Midbrain (tissue), 1 donor: ENCODE results near the gene UNCX.

ENCODE experiments used
- DNase-seq: peaks from one replicate; lab custom pipeline; 2025; lab: John Stamatoyannopoulos, UW

The UNCX gene

GRCh38 chr7:1243964-1244416, 11.3 kb downstream of the UNCX start:
- DNase-seq, result no peak

- DNase-seq, result no peak
These were observed 12.2 kb downstream of the UNCX start for GRCh38 chr7:1244700-1245523.

GRCh38 chr7:1245524-1246050, 12.9 kb downstream of the UNCX start:
- no peak for DNase-seq

DNA sequence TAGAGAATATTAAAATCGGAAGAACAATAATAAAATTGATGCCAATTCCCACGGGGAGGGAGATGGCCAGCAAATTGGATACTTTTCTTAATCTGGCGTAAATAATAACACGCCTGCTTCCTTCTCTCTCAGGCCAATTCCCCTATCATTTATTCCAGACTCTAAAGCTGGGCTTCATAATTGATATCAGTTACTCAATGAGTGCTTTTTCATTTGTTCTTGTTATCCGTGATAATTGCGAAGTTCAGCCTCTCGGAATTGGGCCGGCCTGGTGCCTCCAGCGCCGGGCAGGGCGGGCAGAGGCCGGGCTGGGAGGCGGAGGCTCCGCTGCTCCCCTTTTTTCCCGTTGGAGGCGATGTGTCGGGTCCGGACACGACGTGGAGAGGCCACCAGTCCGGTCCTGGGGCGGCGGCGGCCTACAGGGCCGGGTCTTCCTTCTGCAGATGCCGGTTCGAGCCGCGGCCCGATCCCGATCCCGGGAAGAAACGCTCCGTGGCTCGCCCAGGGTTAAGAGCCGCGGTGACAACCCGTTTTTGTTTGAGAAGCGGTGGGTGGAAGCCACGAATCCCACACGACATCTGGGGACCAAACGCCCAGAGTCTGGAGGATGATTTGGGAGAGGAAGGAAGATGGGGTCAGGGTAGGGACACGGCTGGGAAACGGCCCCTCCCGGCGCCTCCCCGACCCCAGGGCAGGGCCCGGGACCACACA, 13.6 kb downstream of the UNCX start:
- no peak for DNase-seq

DNA sequence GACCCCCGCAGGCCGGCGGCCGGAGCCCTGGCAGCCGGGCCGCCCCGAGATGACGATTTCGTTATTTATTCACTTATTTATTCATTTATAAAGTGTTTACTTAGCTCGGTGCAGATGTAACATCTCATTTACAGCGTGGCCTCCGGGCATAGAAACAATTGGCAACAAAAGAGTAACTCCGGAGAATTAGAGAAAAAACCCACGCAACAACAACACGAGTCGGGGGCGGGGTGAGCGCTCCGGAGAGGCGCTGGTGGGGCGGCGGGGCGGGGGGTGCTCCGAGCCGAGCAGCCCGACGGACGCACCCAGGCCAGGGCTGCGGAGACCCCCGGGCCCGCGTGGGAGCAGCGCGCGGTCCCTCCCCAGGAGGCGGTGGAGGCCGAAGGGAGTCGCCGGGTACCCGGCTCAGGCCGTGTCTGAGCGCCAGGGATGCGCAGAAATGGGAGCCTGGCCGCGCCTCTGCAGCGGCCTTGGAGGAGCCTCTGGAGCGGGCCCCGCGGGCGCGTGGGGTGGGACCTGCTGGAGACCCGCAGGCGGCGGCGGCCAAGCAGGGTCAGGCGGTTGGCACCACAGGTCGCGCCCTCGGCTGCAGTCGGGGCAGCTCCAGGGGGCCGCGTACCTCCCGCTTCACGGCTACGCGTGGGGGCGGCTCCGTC, 14.3 kb downstream of the UNCX start:
- no peak for DNase-seq

GRCh38 chr7:1247527-1248041, 14.9 kb downstream of the UNCX start:
- DNase-seq, result no peak

- DNase-seq, result no peak
These were observed 15.7 kb downstream of the UNCX start for GRCh38 chr7:1248143-1248915.

DNA sequence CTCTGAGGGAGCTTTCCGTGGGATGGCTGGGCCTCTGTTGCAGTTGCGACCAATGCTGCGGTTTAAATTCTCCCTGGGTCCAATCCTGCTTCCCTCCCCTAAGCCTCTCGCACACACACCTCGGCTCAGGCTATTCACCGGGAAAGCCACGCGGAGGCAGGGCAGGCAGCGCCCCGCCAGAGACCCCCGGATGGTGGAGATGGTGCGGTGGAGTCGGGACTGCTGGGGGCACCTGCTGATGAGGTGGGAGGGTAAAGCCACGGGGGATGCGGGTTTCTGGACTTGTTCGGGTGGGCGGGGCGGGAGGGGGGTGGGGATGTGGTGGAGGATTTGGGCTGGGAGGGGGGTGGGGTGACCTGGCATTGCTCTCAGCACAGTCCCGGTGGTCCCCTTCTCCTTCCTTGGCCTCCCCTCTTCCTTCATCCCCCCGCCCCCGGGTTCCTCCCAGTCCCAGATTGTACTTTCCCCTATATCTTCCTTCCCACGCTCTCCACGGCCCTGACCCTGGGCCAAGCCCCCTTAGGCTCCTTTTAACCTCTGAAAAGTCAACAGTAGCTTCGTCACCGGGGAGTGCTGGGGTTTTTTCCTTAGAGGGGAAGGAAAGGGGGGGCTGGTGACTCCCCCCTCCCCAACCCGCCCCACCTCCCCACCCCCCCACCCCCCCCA, 16.4 kb downstream of the UNCX start:
- DNase-seq, result no peak

- DNase-seq, result no peak
These were observed 17.1 kb downstream of the UNCX start for GRCh38 chr7:1249731-1250130.

DNA sequence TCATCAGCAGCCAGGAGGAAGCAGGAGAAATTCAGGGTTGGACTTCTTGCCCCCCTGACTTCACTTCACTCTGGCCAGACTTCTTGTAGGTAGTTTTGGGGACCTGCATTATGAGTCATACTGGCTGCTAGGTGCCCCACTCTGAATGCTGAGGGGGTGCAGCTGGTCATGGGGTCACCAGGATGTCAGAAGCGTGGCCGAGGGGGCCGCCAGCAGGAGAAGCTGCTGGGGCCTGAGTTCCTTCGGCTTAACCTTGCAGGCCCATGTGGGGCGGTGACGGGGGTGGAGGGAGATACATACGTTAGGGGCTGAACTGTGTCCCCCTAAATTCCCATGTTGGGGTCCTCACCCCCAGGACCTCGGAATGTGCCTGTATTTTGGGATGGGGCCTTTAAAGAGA, 18.2 kb downstream of the UNCX start:
- no peak for DNase-seq

DNA sequence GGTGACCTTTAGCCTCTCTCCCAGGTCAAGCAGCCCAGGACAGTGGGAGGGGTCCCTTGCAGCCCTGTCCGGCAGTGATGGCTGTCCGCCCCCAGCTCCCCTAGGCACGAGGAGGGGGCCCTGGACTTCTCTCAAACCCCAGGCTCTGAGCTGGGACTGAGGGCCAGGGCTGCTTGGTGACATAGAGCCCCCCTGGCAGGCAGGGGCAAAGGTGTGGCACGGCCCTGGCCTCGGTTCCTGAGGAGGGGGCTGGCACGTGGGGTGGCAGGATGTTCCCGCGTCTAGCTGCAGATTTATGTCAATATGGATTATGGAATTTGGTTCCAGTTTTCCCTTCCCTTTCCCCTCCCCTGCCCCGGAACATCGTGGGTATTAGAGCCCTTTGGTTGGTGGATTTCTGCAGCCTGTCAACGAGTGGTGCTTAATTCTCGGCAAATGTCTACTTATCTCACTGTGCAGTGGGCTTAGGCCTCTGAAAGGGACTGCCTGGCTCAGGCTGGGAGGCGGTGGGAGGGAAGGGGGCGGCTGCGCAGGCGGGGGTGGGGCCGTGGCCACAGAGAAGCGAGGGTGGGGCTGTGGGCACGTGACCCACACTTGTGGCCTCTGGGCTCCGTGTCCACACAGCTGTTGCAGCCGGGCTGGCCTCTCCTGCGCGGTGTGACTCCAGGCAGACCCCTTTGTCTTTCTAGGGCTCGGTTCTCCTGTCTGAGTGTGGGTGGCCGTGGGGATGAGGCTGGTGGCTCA, 19.3 kb downstream of the UNCX start:
- no peak for DNase-seq

DNA sequence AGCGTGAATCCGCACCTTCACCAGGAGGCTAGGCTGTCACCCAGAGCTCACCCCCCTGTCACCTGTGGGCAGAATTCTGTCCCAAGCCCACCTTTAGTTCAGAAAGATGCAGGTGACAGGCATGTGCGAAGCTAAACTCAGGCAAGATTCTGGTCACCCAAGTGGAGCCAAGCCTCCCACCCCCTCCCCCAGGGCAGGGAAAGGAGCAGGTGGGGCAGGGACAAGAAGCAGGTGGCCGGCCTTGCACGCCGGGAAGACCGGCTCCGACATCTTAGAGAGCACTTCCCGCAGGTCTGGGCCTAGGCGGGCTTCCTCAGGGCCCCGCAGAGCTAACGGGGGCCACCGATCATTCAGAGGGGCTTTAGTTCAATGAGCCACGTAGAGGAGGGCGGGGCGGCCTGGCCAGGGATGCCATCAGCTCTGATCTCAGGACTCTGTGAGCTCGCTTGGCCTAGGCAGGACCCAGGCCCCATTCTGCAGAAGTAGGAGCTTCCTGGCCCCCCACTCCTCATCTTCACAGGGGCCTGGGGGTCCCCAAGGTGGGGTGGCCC, 19.9 kb downstream of the UNCX start:
- no peak for DNase-seq

DNA sequence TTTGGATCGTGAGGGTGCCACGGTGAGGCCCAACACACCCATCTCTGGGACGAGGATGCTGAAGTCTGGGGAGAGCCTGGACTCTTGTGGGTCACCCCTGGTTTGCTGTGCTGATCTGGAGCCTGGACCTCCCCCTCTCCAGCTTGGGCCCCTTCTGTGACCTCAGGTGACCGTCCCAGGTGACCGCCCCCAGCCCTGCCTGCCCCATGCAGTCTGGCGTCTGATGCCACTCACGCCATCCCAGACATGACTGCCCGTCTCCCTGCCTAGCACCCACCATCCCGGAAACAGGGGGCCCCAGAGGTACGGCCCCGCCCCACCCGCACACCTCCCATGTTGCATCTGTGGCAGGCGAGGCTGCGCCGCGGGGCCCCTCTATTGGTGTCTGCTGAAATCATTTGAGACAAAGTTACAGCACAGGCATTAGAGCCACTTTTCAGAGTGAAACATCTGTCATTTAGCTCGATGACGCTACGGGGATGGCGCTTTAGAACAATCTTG, 21.1 kb downstream of the UNCX start:
- DNase-seq, result no peak

GRCh38 chr7:1254281-1255079, 21.8 kb downstream of the UNCX start:
- no peak for DNase-seq

DNA sequence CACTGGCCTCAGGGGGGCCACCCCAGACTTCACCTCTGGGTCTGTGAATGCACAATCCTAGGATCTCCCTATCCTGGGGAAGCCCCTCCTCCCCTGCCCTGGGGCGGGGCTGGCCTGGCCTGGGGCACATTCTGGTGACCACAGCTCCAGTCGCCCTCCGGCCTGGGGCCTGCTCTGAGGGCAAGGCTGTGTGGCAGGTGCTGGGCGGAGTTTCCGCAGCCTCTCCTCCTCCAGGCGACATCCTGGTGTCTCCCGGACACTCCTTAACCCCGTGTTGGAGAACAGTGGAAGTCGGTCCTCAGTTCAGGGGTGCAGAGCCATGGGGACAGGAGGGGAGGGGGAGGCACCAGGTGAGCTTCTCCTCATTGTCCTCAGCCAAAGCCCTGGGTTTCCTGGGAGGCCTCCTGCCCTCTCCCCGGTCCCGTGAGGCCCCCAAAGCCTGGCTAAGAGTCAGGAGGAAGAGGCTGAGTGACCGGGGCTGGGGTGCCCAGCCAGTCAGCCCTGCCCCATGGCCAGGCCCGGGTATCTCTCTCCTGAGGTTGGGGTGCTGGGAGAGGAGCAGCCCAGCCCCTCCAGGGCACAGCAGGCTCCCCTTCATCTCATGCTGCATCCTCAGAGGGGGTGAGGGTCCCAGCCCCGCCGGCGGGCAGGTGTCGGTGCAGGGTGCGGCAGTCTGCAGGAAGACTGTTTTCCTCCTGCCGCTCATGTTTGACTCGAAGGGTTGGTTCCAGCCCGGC, 22.6 kb downstream of the UNCX start:
- no peak for DNase-seq

- DNase-seq, result no peak
These were observed 23.2 kb downstream of the UNCX start for GRCh38 chr7:1255817-1256340.

DNA sequence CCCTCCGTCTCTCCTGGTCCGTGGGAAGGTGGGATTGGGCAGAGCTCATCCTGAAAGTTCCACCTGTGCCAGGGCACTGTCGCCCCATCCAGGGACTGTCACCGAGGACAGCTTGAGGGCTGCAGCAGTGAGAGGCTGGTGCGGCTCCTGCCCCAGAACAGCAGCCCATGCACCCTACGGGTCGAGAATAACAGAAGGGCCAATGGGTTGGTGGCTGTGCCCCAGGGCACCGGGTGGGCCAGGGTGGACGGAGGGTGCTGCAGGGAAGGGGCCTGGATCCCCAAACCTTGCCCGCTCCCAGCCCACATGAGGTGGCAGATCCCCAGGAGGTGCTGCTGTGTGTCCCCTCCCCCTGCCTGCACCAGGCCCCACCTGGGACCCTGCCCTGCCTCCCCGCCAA, 23.9 kb downstream of the UNCX start:
- no peak for DNase-seq

DNA sequence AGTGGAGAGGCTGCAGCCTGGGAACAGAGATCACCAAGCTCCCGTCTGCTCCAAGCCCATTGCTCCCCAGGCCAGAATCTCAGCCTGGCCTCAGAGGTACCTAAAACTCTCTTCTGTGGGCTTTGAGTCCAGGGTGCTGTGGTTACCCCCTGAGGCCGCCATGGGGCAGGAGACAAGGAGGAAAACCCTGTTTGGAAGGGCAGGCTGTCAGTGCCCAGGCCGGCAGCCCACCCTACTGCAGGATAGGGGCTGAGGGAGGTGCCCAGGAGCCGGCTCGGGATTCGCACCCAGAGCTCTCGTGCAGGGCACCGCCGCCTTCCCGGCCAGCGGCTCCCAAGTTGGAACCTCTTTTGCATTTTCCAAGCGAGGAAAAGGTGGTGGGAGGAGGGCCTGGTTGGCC, 24.5 kb downstream of the UNCX start:
- DNase-seq, result no peak
